ENCODE results near the gene TRIM9. TPM values are rescaled to one million over a fixed set of nuclear protein-coding genes. Genes with fewer than 3 reads are reported as not detected.
A peak's percentile ranks its signal among the peaks of the same experiment; 100 is the strongest.
"Not testable (repeated sequence)": the region's sequence is repeated elsewhere in the genome, so short reads cannot be mapped to it uniquely, and the experiment has no call there.

Gene TRIM9
- polyA plus RNA-seq, 1 donor: 2.7 TPM

GRCh38 chr14:50970886-50971781, 123.8 kb downstream of the TRIM9 start:
- H3K27me3 ChIP-seq (ENCODE audit: control insufficient read depth, insufficient read depth, low read length): no peaks in the 10 kb centered on the region
- H3K36me3 ChIP-seq (ENCODE audit: control insufficient read depth, insufficient read depth, low read length): no peaks in the 10 kb centered on the region
- DNase-seq: no peak
- no peak overlapping the region for H3K27ac ChIP-seq (ENCODE audit: low read length)
- WGBS (ENCODE audit: insufficient coverage, low lambda C conversion rate): 95% methylated on average over 2 of the region's 6 CpGs
- no peaks in the 10 kb centered on the region for H3K4me1 ChIP-seq (ENCODE audit: control insufficient read depth, insufficient read depth, low read length)
- no peak overlapping the region for H3K4me3 ChIP-seq (ENCODE audit: low read length)
- no peaks in the 10 kb centered on the region for H3K9me3 ChIP-seq (ENCODE audit: control insufficient read depth, low read depth, low read length)

GRCh38 chr14:50967790-50968189, 127.1 kb downstream of the TRIM9 start:
- Histone ChIP-seq H3K27me3 (ENCODE audit: control insufficient read depth, insufficient read depth, low read length) (no peaks in the 10 kb centered on the region), H3K27ac (ENCODE audit: low read length) (no peak overlapping the region), H3K9me3 (ENCODE audit: control insufficient read depth, low read depth, low read length) (no peaks in the 10 kb centered on the region), H3K4me3 (ENCODE audit: low read length) (no peak overlapping the region), H3K36me3 (ENCODE audit: control insufficient read depth, insufficient read depth, low read length) (no peaks in the 10 kb centered on the region), H3K4me1 (ENCODE audit: control insufficient read depth, insufficient read depth, low read length) (no peaks in the 10 kb centered on the region)
- 40% methylated on average over 1 of the region's 2 CpGs for WGBS (ENCODE audit: insufficient coverage, low lambda C conversion rate)
- no peak for DNase-seq

DNA sequence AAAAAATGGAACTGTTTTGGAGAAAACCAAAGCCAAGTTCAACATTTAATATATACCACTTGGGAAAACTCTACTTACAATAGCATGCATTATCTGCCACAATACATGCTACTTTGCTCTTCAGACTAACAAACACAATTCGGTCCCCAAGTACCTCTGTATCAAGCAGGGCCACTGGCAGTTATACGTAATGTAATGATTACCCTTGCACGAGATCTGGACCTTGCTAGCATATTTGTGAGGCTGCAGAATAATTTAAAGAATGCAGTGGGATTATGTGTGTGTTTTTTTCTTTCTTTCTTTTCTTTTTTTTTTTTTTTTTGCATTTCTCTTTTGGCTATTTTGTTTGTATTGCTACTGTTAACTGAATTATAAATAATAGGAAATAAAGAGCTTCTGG, 127.8 kb downstream of the TRIM9 start:
- no peak overlapping the region for H3K27ac ChIP-seq (ENCODE audit: low read length)
- no peaks in the 10 kb centered on the region for H3K36me3 ChIP-seq (ENCODE audit: control insufficient read depth, insufficient read depth, low read length)
- no peak for DNase-seq
- no CpG with 5 or more reads among the region's 3 CpGs for WGBS (ENCODE audit: insufficient coverage, low lambda C conversion rate)
- H3K4me3 ChIP-seq (ENCODE audit: low read length): no peak overlapping the region
- no peaks in the 10 kb centered on the region for H3K9me3 ChIP-seq (ENCODE audit: control insufficient read depth, low read depth, low read length)
- H3K4me1 ChIP-seq (ENCODE audit: control insufficient read depth, insufficient read depth, low read length): no peaks in the 10 kb centered on the region
- H3K27me3 ChIP-seq (ENCODE audit: control insufficient read depth, insufficient read depth, low read length): no peaks in the 10 kb centered on the region

GRCh38 chr14:50964683-50965390, 130.1 kb downstream of the TRIM9 start:
- peak in 1 of 2 donors; percentile 58 for DNase-seq
- Histone ChIP-seq H3K27ac (ENCODE audit: low read length) (no peak overlapping the region), H3K4me3 (ENCODE audit: low read length) (no peak overlapping the region)

GRCh38 chr14:50963919-50964318, 131.0 kb downstream of the TRIM9 start:
- H3K36me3 ChIP-seq (ENCODE audit: control insufficient read depth, insufficient read depth, low read length): no peaks in the 10 kb centered on the region

More at GRCh38 chr14:50964683-50965390, 130.1 kb downstream of the TRIM9 start:
- Histone ChIP-seq H3K4me1 (ENCODE audit: control insufficient read depth, insufficient read depth, low read length) (no peaks in the 10 kb centered on the region), H3K9me3 (ENCODE audit: control insufficient read depth, low read depth, low read length) (no peaks in the 10 kb centered on the region), H3K27me3 (ENCODE audit: control insufficient read depth, insufficient read depth, low read length) (no peaks in the 10 kb centered on the region), H3K36me3 (ENCODE audit: control insufficient read depth, insufficient read depth, low read length) (no peaks in the 10 kb centered on the region)
- no CpG with 5 or more reads among the region's 5 CpGs for WGBS (ENCODE audit: insufficient coverage, low lambda C conversion rate)

DNA sequence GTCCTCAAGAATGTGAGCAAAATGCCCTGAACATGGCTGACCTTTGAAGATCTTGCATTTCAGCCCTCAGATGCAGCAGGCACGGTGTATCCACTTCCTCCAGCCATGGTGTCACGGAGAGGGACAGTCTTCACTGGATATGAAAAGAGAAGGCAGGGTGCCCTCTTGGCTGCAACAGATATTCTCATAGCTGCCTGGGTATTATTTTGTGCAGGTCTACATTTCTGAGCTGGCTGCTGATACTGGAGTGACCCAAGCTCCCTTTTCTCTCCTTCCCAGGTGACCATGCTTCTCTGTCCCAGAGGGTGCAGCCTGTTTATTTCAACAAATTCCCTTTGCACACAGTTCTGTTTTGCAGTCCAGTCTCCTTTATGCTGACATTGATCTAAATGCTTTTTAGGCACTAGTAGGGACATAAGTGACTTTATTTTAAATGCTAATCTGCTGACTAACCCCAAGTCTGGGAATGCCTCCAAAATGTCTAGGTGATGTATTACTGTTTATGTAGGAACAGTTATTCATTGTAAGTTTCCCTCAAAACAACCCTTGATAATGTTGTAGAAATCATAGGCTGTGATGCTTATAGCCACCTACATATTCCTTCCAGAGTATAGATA, 133.2 kb downstream of the TRIM9 start:
- H3K27ac ChIP-seq (ENCODE audit: low read length): no peak overlapping the region
- DNase-seq: peak in 1 of 2 donors; percentile 42
- no CpG with 5 or more reads among the region's 2 CpGs for WGBS (ENCODE audit: insufficient coverage, low lambda C conversion rate)

More at GRCh38 chr14:50963919-50964318, 131.0 kb downstream of the TRIM9 start:
- no peak overlapping the region for H3K27ac ChIP-seq (ENCODE audit: low read length)
- H3K4me1 ChIP-seq (ENCODE audit: control insufficient read depth, insufficient read depth, low read length): no peaks in the 10 kb centered on the region
- H3K27me3 ChIP-seq (ENCODE audit: control insufficient read depth, insufficient read depth, low read length): no peaks in the 10 kb centered on the region
- WGBS (ENCODE audit: insufficient coverage, low lambda C conversion rate): no CpG with 5 or more reads among the region's 5 CpGs
- no peak overlapping the region for H3K4me3 ChIP-seq (ENCODE audit: low read length)
- no peak for DNase-seq
- no peaks in the 10 kb centered on the region for H3K9me3 ChIP-seq (ENCODE audit: control insufficient read depth, low read depth, low read length)

GRCh38 chr14:50957296-50957695, 137.6 kb downstream of the TRIM9 start:
- Histone ChIP-seq H3K36me3 (ENCODE audit: control insufficient read depth, insufficient read depth, low read length) (no peaks in the 10 kb centered on the region), H3K4me1 (ENCODE audit: control insufficient read depth, insufficient read depth, low read length) (peaks cover 3% of the 10 kb centered on the region), H3K4me3 (ENCODE audit: low read length) (no peak overlapping the region), H3K9me3 (ENCODE audit: control insufficient read depth, low read depth, low read length) (peaks cover 4% of the 10 kb centered on the region), H3K27ac (ENCODE audit: low read length) (no peak overlapping the region), H3K27me3 (ENCODE audit: control insufficient read depth, insufficient read depth, low read length) (no peaks in the 10 kb centered on the region)
- DNase-seq: no peak
- 100% methylated on average over 3 of the region's 3 CpGs for WGBS (ENCODE audit: insufficient coverage, low lambda C conversion rate)

More for the DNA sequence above, 133.2 kb downstream of the TRIM9 start:
- Histone ChIP-seq H3K27me3 (ENCODE audit: control insufficient read depth, insufficient read depth, low read length) (no peaks in the 10 kb centered on the region), H3K4me3 (ENCODE audit: low read length) (no peak overlapping the region), H3K4me1 (ENCODE audit: control insufficient read depth, insufficient read depth, low read length) (no peaks in the 10 kb centered on the region), H3K36me3 (ENCODE audit: control insufficient read depth, insufficient read depth, low read length) (no peaks in the 10 kb centered on the region), H3K9me3 (ENCODE audit: control insufficient read depth, low read depth, low read length) (peaks cover 4% of the 10 kb centered on the region)

DNA sequence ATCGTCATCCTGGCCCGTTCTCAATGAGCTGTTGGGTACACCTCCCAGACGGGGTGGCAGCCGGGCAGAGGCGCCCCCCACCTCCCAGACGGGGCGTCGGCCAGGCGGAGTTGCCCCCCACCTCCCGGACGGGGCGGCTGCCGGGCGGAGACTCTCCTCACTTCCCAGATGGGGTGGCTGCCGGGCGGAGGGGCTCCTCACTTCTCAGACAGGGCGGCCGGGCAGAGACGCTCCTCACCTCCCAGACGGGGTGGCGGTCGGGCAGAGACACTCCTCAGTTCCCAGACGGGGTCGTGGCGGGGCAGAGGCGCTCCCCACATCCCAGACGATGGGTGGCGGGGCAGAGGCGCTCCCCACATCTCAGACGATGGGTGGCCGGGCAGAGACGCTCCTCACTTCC, 138.5 kb downstream of the TRIM9 start:
- H3K4me1 ChIP-seq (ENCODE audit: control insufficient read depth, insufficient read depth, low read length); H3K27me3 ChIP-seq (ENCODE audit: control insufficient read depth, insufficient read depth, low read length); H3K4me3 ChIP-seq (ENCODE audit: low read length); H3K9me3 ChIP-seq (ENCODE audit: control insufficient read depth, low read depth, low read length); H3K27ac ChIP-seq (ENCODE audit: low read length); H3K36me3 ChIP-seq (ENCODE audit: control insufficient read depth, insufficient read depth, low read length); DNase-seq: not testable (repeated sequence)
- WGBS (ENCODE audit: insufficient coverage, low lambda C conversion rate): no CpG with 5 or more reads among the region's 32 CpGs

DNA sequence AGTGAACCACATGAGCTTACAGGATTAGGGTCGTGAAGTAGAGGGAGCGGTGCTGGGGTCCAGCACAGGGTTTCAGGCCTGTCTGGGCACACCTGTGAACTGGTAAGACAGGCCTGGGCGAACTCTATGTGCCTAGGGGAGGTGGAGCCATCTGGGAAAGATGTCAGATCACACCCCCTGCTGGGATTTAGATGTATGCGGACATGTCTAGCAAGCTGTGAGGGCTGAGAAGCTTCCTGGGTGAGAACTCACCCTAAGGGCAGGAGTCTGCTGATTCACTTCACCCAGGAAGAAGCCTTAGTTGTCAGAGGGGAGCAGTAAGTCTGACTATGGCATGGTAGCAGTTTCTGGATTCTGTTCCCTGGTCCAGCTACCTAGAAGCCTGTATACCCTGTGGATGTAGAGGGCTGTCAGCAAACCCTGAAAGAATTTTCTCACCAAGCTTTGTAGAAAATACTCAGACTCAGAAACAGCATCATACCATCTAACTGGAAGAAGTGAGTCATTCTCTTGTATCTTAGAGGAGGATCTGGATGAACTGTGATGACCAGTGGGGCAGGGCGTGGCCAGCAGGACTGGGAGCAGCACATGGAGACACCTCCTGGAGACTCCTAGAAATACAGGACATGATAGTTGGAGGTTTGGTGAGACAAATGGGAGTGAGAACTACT, 139.4 kb downstream of the TRIM9 start:
- Histone ChIP-seq H3K27ac (ENCODE audit: low read length) (no peak overlapping the region), H3K27me3 (ENCODE audit: control insufficient read depth, insufficient read depth, low read length) (no peaks in the 10 kb centered on the region), H3K9me3 (ENCODE audit: control insufficient read depth, low read depth, low read length) (peaks cover 4% of the 10 kb centered on the region), H3K36me3 (ENCODE audit: control insufficient read depth, insufficient read depth, low read length) (no peaks in the 10 kb centered on the region), H3K4me1 (ENCODE audit: control insufficient read depth, insufficient read depth, low read length) (peaks cover 3% of the 10 kb centered on the region), H3K4me3 (ENCODE audit: low read length) (no peak overlapping the region)
- 100% methylated on average over 1 of the region's 5 CpGs for WGBS (ENCODE audit: insufficient coverage, low lambda C conversion rate)
- peak; percentile 39 to 61 for DNase-seq
